ENCODE data around the gene ZEB2.

The ZEB2 gene

DNA sequence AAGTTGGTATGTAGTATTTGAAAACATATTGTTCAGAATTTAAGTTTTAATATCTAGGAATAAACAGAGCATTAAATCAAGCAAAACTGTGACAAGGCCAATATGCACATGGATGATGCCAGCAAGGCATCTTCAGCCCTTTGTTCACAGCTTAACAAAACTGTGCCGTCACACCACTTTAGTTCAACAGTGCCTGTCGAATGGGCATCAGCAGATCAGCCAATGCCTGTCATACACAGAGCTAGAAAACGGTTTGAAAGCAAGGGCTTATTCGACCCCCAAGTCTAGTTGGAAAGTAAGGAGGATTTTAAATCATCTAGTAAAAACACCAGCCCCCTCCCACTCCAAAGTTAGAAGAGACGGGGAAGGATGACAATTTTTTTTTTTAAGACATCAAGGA lies 16.7 kb downstream of the ZEB2 start:
- no peaks in the 10 kb centered on the region for H3K9me3 ChIP-seq
- peaks cover 12 to 14% of the 10 kb centered on the region in 2 experiments for H3K4me1 ChIP-seq (ENCODE audit: control insufficient read depth in 1 of 2, insufficient read depth in 1 of 2, low read depth in 1 of 2, low read length in 1 of 2)
- H3K36me3 ChIP-seq: no peaks in the 10 kb centered on the region
- H3K27ac ChIP-seq: no peak overlapping the region
- no peaks in the 10 kb centered on the region for H3K27me3 ChIP-seq
- no peak overlapping the region for H3K4me3 ChIP-seq (ENCODE audit: low read depth in 1 of 2, low read length in 1 of 2)
- TF ChIP-seq, protein P1, sequence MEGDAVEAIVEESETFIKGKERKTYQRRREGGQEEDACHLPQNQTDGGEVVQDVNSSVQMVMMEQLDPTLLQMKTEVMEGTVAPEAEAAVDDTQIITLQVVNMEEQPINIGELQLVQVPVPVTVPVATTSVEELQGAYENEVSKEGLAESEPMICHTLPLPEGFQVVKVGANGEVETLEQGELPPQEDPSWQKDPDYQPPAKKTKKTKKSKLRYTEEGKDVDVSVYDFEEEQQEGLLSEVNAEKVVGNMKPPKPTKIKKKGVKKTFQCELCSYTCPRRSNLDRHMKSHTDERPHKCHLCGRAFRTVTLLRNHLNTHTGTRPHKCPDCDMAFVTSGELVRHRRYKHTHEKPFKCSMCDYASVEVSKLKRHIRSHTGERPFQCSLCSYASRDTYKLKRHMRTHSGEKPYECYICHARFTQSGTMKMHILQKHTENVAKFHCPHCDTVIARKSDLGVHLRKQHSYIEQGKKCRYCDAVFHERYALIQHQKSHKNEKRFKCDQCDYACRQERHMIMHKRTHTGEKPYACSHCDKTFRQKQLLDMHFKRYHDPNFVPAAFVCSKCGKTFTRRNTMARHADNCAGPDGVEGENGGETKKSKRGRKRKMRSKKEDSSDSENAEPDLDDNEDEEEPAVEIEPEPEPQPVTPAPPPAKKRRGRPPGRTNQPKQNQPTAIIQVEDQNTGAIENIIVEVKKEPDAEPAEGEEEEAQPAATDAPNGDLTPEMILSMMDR (IDR thresholded peaks at IDR 0.05): no peak

DNA sequence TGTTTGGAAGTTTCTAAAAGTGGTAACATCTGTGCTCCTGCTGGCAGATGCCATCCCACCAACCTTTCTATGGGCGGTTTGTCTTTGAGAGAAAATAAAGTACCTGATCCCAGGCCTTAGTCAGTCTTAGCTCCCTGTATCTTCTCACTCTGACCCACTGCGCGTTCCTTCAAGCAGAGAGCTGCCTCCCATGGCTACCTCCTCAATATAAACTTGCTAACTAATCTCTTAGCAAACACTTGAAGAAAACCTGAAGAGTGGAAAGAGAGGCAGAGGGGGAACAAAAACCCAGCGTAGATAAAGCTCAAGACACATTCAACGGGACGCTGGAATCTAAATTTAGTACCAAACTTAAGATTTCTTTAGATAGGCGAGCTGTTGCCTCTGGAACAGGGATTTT lies 17.6 kb downstream of the ZEB2 start:
- TF ChIP-seq, protein P1 (IDR thresholded peaks at IDR 0.05): no peak
- Histone ChIP-seq H3K4me3 (ENCODE audit: low read depth in 1 of 2, low read length in 1 of 2) (no peak overlapping the region), H3K36me3 (no peaks in the 10 kb centered on the region), H3K9me3 (no peaks in the 10 kb centered on the region), H3K27ac (no peak overlapping the region), H3K4me1 (ENCODE audit: control insufficient read depth in 1 of 2, insufficient read depth in 1 of 2, low read depth in 1 of 2, low read length in 1 of 2) (peaks cover 3 to 5% of the 10 kb centered on the region in 2 experiments), H3K27me3 (no peaks in the 10 kb centered on the region)

DNA sequence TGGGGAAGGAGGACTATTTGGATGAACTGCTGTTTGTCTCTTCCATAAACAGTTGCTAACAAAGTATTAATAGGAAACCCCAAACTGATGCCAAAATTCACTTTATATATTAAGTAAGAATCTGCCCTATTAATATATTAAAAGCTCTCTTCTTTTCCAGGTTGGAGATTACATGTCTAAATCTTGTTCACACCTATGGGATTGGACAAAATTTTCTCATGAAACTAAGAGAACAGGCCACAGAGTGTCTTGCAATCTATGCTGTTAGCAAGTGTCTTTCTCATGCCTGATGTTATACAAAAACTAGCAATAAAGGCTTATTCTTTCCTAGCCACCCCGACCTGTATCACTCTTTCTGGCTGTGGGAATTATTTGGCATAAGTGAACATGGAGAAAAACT lies 18.3 kb downstream of the ZEB2 start:
- Histone ChIP-seq H3K9me3 (no peaks in the 10 kb centered on the region), H3K36me3 (no peaks in the 10 kb centered on the region), H3K4me3 (ENCODE audit: low read depth in 1 of 2, low read length in 1 of 2) (no peak overlapping the region), H3K4me1 (ENCODE audit: control insufficient read depth in 1 of 2, insufficient read depth in 1 of 2, low read depth in 1 of 2, low read length in 1 of 2) (no peaks in the 10 kb centered on the region), H3K27ac (no peak overlapping the region), H3K27me3 (no peaks in the 10 kb centered on the region)
- TF ChIP-seq, protein P1 (IDR thresholded peaks at IDR 0.05): no peak

DNA sequence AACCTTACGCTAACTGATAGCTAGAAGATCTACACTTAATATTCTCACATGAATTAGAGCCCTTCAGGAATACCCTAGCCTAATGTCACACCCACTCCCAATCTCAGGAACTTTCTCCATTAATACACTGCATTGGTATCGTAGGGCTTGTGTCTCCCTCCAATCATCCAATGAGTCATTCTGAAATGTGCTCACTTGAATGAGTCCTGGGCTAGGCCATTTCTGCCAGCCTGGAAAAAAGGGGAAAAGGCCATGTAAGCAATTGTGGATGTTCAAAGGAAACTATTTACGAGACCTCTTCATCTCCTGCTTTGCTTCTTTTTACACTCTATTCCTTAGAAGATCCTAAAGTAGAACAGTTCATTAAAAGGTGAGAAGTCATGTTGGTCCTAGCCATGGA lies 18.8 kb downstream of the ZEB2 start:
- no peaks in the 10 kb centered on the region for H3K36me3 ChIP-seq
- H3K27me3 ChIP-seq: no peaks in the 10 kb centered on the region
- peaks cover 0 to under 1% of the 10 kb centered on the region in 2 experiments for H3K4me1 ChIP-seq (ENCODE audit: control insufficient read depth in 1 of 2, insufficient read depth in 1 of 2, low read depth in 1 of 2, low read length in 1 of 2)
- no peaks in the 10 kb centered on the region for H3K9me3 ChIP-seq
- H3K4me3 ChIP-seq (ENCODE audit: low read depth in 1 of 2, low read length in 1 of 2): no peak overlapping the region
- no peak overlapping the region for H3K27ac ChIP-seq
- TF ChIP-seq, protein P1 (IDR thresholded peaks at IDR 0.05): no peak

DNA sequence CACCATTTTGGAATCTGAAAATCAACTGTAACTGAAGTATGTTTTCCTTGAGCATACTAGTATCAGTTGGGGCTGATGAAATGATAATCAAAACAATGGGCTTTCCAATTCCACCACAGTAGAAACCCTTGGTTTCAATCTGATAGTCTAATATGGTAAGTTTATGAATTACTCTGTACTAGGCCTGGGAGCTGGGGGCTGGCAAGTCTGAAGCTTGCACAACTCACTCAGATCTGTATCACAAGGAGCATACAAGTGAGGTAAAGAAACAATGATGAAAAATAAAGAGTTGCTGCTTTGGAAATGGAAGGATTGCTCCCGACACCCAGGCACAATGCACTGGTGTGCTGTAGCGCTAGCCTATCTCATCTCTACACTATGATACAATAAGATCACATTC lies 19.4 kb downstream of the ZEB2 start:
- peaks cover 0 to 6% of the 10 kb centered on the region in 2 experiments for H3K4me1 ChIP-seq (ENCODE audit: control insufficient read depth in 1 of 2, insufficient read depth in 1 of 2, low read depth in 1 of 2, low read length in 1 of 2)

More for the DNA sequence above, 19.4 kb downstream of the ZEB2 start:
- H3K36me3 ChIP-seq: no peaks in the 10 kb centered on the region
- H3K9me3 ChIP-seq: no peaks in the 10 kb centered on the region
- TF ChIP-seq, protein P1 (IDR thresholded peaks at IDR 0.05): no peak
- H3K4me3 ChIP-seq (ENCODE audit: low read depth in 1 of 2, low read length in 1 of 2): no peak overlapping the region
- H3K27me3 ChIP-seq: no peaks in the 10 kb centered on the region
- H3K27ac ChIP-seq: no peak overlapping the region
